CD4-positive, alpha-beta T cell (primary cell): ENCODE results near the gene COX4I1. TPM values are rescaled to one million over a fixed set of nuclear protein-coding genes. Genes with fewer than 3 reads are reported as not detected.

Source experiments
- ATAC-seq: fragments of 200-7000 bp; cut with Tn5 transposase; one replicate; pipeline ENCODE4 v1.10.0; 2022; ENCODE audit warnings: mild to moderate bottlenecking; ENCODE audit not compliant: poor library complexity
- CTCF ChIA-PET: fragments of 350-600 bp; sonication (Branson Sonifier 250); formaldehyde crosslinking; loops from one replicate; lab custom pipeline; 2021; ENCODE audit warnings: antibody characterized with exemption, inconsistent platforms; lab: Charles Lee
- POLR2A ChIA-PET: fragments of 350-600 bp; sonication (Branson Sonifier 250); formaldehyde crosslinking; loops from one replicate; lab custom pipeline; 2021; ENCODE audit warnings: antibody characterized with exemption, inconsistent platforms; lab: Charles Lee
- DNase-seq, 14 experiments: peaks; one replicate each; pipeline ENCODE4 v3.0.0-alpha.2; 2013 to 2020; ENCODE audit warnings: mixed read lengths in 2 of 14
- H3K27ac ChIP-seq, 2 donors: one replicate each; pipeline versions ENCODE4 v1.5.1 to v1.7.0; 2013; ENCODE audit warnings: low read length in 2 of 2, low read depth in 1 of 2, mild to moderate bottlenecking in 1 of 2
- H3K27me3 ChIP-seq, 2 experiments: 1 replicate in 1 of 2; 2 replicates in 1 of 2; pipeline versions ENCODE4 v1.6.1 to v1.7.0; 2013; ENCODE audit warnings: low read length in 2 of 2, control low read depth in 1 of 2, mild to moderate bottlenecking in 1 of 2, moderate library complexity in 1 of 2; ENCODE audit not compliant: insufficient read depth in 2 of 2, control insufficient read depth in 1 of 2
- H3K36me3 ChIP-seq: one replicate; pipeline ENCODE4 v1.6.1; 2013; ENCODE audit warnings: low read length, control low read depth; ENCODE audit not compliant: insufficient read depth
- H3K4me1 ChIP-seq: one replicate; pipeline ENCODE4 v1.6.1; 2013; ENCODE audit warnings: low read length, control low read depth; ENCODE audit not compliant: insufficient read depth
- H3K4me3 ChIP-seq: one replicate; pipeline ENCODE4 v1.5.1; 2013; ENCODE audit warnings: mild to moderate bottlenecking, low read length, moderate library complexity
- H3K9me3 ChIP-seq, 2 experiments: 1 replicate in 1 of 2; 2 replicates in 1 of 2; pipeline versions ENCODE4 v1.6.1 to v1.7.0; 2013; ENCODE audit warnings: low read length in 2 of 2, mild to moderate bottlenecking in 2 of 2, control low read depth in 1 of 2, moderate library complexity in 1 of 2; ENCODE audit not compliant: control insufficient read depth in 1 of 2, insufficient read depth in 1 of 2
- H3K27ac Mint-ChIP-seq: one replicate; pipeline ENCODE4 v1.8.0; 2020; ENCODE audit warnings: mixed read lengths
- H3K27me3 Mint-ChIP-seq: one replicate; pipeline ENCODE4 v1.8.0; 2021; ENCODE audit warnings: mixed read lengths
- H3K36me3 Mint-ChIP-seq: one replicate; pipeline ENCODE4 v1.8.0; 2021; ENCODE audit warnings: low read depth, mixed read lengths
- H3K4me1 Mint-ChIP-seq: one replicate; pipeline ENCODE4 v1.8.0; 2021; ENCODE audit warnings: low read depth, mixed read lengths
- H3K4me3 Mint-ChIP-seq: one replicate; pipeline ENCODE4 v1.8.0; 2020; ENCODE audit warnings: mild to moderate bottlenecking, mixed read lengths
- H3K9me3 Mint-ChIP-seq: one replicate; pipeline ENCODE4 v1.8.0; 2020; ENCODE audit warnings: mixed read lengths
- intact Hi-C, 2 experiments: fragments of 100-400 bp; cut with DNase I in 1 of 2; cut with micrococcal nuclease in 1 of 2; formaldehyde crosslinking; loops; one replicate each; pipeline versions ENCODE4 v1.15.1 to v1.9.0; 2023 to 2025; cut with DNase I, micrococcal nuclease
- total RNA-seq, 174 experiments: library from RNA in 2 of 174; stranded (reverse) in 2 of 174; gene quantifications; one replicate each; pipeline ENCODE4 v1.2.3 and lab custom pipeline; 2021 to 2026
- TF ChIP-seq, protein P1 (sequence below): fragments of 200-600 bp; IDR thresholded peaks from one replicate; pipeline ENCODE4 v1.8.0; 2022; ENCODE audit warnings: antibody characterized with exemption, mild to moderate bottlenecking

COX4I1 gene
- total RNA-seq, 2 experiments from 2014 or later, result 749 to 750 TPM

DNA sequence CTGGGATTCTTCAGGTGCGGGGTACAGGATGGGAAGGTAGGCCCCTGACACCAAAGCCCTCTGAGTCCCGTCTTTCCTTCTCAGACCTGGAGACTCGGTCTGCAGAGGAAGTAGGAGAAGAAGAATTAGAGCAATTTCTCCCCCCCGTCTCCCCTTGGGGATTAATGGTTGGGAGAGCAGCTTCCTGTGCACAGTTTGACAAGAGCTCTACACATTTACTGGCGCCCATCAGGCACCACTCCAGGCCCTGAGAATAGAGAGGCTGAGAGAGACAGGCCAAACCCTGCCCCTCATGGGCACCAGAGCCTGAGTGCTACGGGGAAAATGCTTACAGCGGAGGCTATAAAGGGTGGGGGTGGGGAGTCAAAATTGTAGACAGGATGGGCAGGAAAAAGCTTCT, 45.1 kb upstream of the COX4I1 start:
- Histone ChIP-seq H3K9me3 (peaks cover 0 to 6% of the 10 kb centered on the region in 2 experiments), H3K4me1 (peaks cover 23% of the 10 kb centered on the region), H3K27me3 (peaks cover 35 to 39% of the 10 kb centered on the region in 2 experiments), H3K27ac (no peak overlapping the region), H3K4me3 (no peak overlapping the region), H3K36me3 (no peaks in the 10 kb centered on the region)
- TF ChIP-seq, protein P1, sequence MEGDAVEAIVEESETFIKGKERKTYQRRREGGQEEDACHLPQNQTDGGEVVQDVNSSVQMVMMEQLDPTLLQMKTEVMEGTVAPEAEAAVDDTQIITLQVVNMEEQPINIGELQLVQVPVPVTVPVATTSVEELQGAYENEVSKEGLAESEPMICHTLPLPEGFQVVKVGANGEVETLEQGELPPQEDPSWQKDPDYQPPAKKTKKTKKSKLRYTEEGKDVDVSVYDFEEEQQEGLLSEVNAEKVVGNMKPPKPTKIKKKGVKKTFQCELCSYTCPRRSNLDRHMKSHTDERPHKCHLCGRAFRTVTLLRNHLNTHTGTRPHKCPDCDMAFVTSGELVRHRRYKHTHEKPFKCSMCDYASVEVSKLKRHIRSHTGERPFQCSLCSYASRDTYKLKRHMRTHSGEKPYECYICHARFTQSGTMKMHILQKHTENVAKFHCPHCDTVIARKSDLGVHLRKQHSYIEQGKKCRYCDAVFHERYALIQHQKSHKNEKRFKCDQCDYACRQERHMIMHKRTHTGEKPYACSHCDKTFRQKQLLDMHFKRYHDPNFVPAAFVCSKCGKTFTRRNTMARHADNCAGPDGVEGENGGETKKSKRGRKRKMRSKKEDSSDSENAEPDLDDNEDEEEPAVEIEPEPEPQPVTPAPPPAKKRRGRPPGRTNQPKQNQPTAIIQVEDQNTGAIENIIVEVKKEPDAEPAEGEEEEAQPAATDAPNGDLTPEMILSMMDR, result no peak
- Mint-ChIP-seq H3K27me3 (peaks cover 46% of the 10 kb centered on the region), H3K36me3 (no peaks in the 10 kb centered on the region), H3K27ac (no peak overlapping the region), H3K4me1 (peaks cover 13% of the 10 kb centered on the region), H3K4me3 (no peak overlapping the region), H3K9me3 (no peaks in the 10 kb centered on the region)
- ATAC-seq (no peak), DNase-seq (no peak)
- POLR2A ChIA-PET, result no interaction called here
- intact Hi-C loops, result no loop called here
- CTCF ChIA-PET, result no interaction called here

DNA sequence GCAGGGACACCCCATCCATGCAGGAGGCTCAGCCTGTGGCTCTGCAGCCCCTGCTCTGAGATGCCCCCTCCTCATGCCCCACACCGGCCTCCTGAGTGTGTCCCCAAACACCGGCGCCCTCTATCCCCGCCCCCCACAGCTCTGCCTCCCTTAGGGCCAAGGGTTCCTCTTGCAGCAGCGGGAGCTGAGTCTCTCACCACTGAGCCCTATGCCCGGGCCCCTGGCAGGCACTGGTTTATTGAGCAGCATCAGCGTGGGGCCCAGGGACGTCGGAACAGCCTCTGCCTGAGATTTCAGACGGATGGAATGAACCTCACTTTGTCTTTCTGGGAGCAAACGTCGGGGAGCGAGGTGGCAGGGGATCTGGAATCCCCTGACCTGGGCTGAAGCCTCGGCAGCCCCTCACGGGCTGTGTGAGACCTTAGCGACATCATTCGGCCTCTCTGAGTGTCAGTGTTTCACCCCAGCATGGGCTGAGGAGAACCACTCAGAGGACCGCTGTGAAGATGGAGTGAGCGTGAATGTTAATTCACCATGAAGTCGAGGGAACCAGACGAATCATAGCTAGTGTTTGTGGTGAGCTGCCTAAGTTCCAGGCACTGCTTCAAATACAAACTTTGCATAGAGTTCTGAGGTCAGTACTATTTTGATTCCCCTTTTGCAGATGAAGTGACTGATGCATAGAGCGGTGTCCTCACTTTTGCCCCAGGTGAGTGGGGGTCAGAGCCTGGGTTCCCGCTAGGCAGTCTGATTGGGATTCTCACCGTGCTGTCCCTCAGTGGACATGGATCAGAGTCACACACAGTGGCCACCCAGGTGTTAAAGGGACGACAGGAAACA, 43.3 kb upstream of the COX4I1 start:
- ChIA-PET POLR2A (no interaction called here), CTCF (no interaction called here)
- TF ChIP-seq, protein P1, result no peak
- H3K4me3 ChIP-seq, result no peak overlapping the region
- no peak overlapping the region for H3K27ac Mint-ChIP-seq
- no peaks in the 10 kb centered on the region for H3K36me3 Mint-ChIP-seq
- H3K27me3 ChIP-seq, result peaks cover 25 to 34% of the 10 kb centered on the region in 2 experiments
- H3K36me3 ChIP-seq, result no peaks in the 10 kb centered on the region
- ATAC-seq (no peak), DNase-seq (no peak)
- no peaks in the 10 kb centered on the region for H3K9me3 Mint-ChIP-seq
- peaks cover 0 to 6% of the 10 kb centered on the region in 2 experiments for H3K9me3 ChIP-seq
- H3K27ac ChIP-seq, result no peak overlapping the region
- H3K27me3 Mint-ChIP-seq, result peaks cover 50% of the 10 kb centered on the region
- intact Hi-C loops, result loop anchor here in 1 of 2 experiments (5.0 kb wide), 1 partner anchor 79 kb away; no protein-coding TSS in a partner anchor
- H3K4me1 Mint-ChIP-seq, result peaks cover 8% of the 10 kb centered on the region
- peaks cover 15% of the 10 kb centered on the region for H3K4me1 ChIP-seq
- H3K4me3 Mint-ChIP-seq, result no peak overlapping the region

- Histone ChIP-seq H3K9me3 (peaks cover 0 to 2% of the 10 kb centered on the region in 2 experiments), H3K27ac (no peak overlapping the region), H3K27me3 (peaks cover 13 to 22% of the 10 kb centered on the region in 2 experiments), H3K4me3 (no peak overlapping the region), H3K36me3 (no peaks in the 10 kb centered on the region), H3K4me1 (peaks cover 11% of the 10 kb centered on the region)
- TF ChIP-seq, protein P1, result no peak
- no peaks in the 10 kb centered on the region for H3K36me3 Mint-ChIP-seq
- DNase-seq (no peak), ATAC-seq (no peak)
- peaks cover 41% of the 10 kb centered on the region for H3K27me3 Mint-ChIP-seq
- H3K9me3 Mint-ChIP-seq, result no peaks in the 10 kb centered on the region
- no peak overlapping the region for H3K27ac Mint-ChIP-seq
- H3K4me1 Mint-ChIP-seq, result peaks cover 8% of the 10 kb centered on the region
- POLR2A ChIA-PET, result no interaction called here
- intact Hi-C loops, result loop anchor here in 1 of 2 experiments (5.0 kb wide), 1 partner anchor 80 kb away; no protein-coding TSS in a partner anchor
- CTCF ChIA-PET, result no interaction called here
- no peak overlapping the region for H3K4me3 Mint-ChIP-seq
Observed at GRCh38 chr16:85757341-85757822, 42.1 kb upstream of the COX4I1 start.
